ENCODE measurements around the gene NAGK. TPM values are rescaled to one million over a fixed set of nuclear protein-coding genes. Genes with fewer than 3 reads are reported as not detected.
A peak's percentile ranks its signal among the peaks of the same experiment; 100 is the strongest.

The NAGK gene
- total and polyA plus RNA-seq, 4 experiments from 2014 or later, result 73.8 to 167 (median 122) TPM

GRCh38 chr2:71125506-71126294 lies 57.3 kb downstream of the NAGK start:
- CTCF ChIA-PET (ENCODE audit: partially characterized antibody), result interaction anchor here (0.6 to 1.8 kb wide), 3 partner anchors 25 to 159 kb away, joined by 3 to 5 read pairs (median 3); no protein-coding TSS in a partner anchor
- no peaks in the 10 kb centered on the region for H3K9me3 ChIP-seq (ENCODE audit: control insufficient read depth in 1 of 2, low read length in 2 of 2)
- peak overlapping the region in 1 of 7 donors; percentile 32 for H3K27ac Mint-ChIP-seq
- peaks cover 7 to 28% of the 10 kb centered on the region in 2 donors for H3K36me3 Mint-ChIP-seq
- peaks cover 16% of the 10 kb centered on the region for H3K4me1 ChIP-seq (ENCODE audit: insufficient read depth, low read length)
- H3K4me3 Mint-ChIP-seq, result no peak overlapping the region
- no peaks in the 10 kb centered on the region for H3K36me3 ChIP-seq (ENCODE audit: insufficient read depth, low read length)
- DNase-seq, result no peak
- intact Hi-C loops (cut with micrococcal nuclease), result no loop called here
- no peaks in the 10 kb centered on the region for H3K27me3 ChIP-seq (ENCODE audit: insufficient read depth, low read length)
- no peaks in the 10 kb centered on the region for H3K9me3 Mint-ChIP-seq
- peaks cover 11 to 22% (median 15%) of the 10 kb centered on the region in 4 donors for H3K4me1 Mint-ChIP-seq
- H3K27ac ChIP-seq (ENCODE audit: low read depth, low read length), result no peak overlapping the region
- no peaks in the 10 kb centered on the region for H3K27me3 Mint-ChIP-seq
- no peak overlapping the region for H3K4me3 ChIP-seq (ENCODE audit: low read length in 2 of 2)
- POLR2A ChIA-PET (ENCODE audit: partially characterized antibody), result interaction anchor here (1.4 to 1.6 kb wide), 2 partner anchors 55 to 58 kb away, joined by 3 to 4 read pairs; partner anchors contain the start of gene NAGK

GRCh38 chr2:71126957-71127356 lies 58.5 kb downstream of the NAGK start:
- H3K27ac Mint-ChIP-seq, result peak overlapping the region in 1 of 7 donors; percentile 9
- Histone ChIP-seq H3K9me3 (ENCODE audit: control insufficient read depth in 1 of 2, low read length in 2 of 2) (no peaks in the 10 kb centered on the region), H3K27ac (ENCODE audit: low read depth, low read length) (no peak overlapping the region), H3K36me3 (ENCODE audit: insufficient read depth, low read length) (no peaks in the 10 kb centered on the region), H3K4me1 (ENCODE audit: insufficient read depth, low read length) (peaks cover 26% of the 10 kb centered on the region), H3K27me3 (ENCODE audit: insufficient read depth, low read length) (no peaks in the 10 kb centered on the region), H3K4me3 (ENCODE audit: low read length in 2 of 2) (no peak overlapping the region)
- intact Hi-C loops (cut with micrococcal nuclease), result no loop called here
- peaks cover 0 to 23% of the 10 kb centered on the region in 2 donors for H3K36me3 Mint-ChIP-seq
- ChIA-PET CTCF (ENCODE audit: partially characterized antibody) (interaction anchor here (0.7 to 1.8 kb wide), 2 partner anchors 56 to 282 kb away, joined by 3 to 5 read pairs; no protein-coding TSS in a partner anchor), POLR2A (ENCODE audit: partially characterized antibody) (interaction anchor here (1.4 to 1.6 kb wide), 2 partner anchors 56 to 59 kb away, joined by 3 to 4 read pairs; partner anchors contain the start of gene NAGK)
- no peak for DNase-seq
- H3K9me3 Mint-ChIP-seq, result no peaks in the 10 kb centered on the region
- H3K4me3 Mint-ChIP-seq, result peak overlapping the region in 1 of 8 donors; percentile 6
- peaks cover 11 to 22% (median 14%) of the 10 kb centered on the region in 4 donors for H3K4me1 Mint-ChIP-seq
- no peaks in the 10 kb centered on the region for H3K27me3 Mint-ChIP-seq

Other genes starting within 250 kb of the NAGK start
- not detected for gene CLEC4F, start 248.0 kb upstream of the NAGK start, total RNA-seq
- gene CLEC4F, start 248.0 kb upstream of the NAGK start, polyA plus RNA-seq, result not detected
- gene CD207, start 232.8 kb upstream of the NAGK start, total RNA-seq, result not detected
- not detected for gene CD207, start 232.8 kb upstream of the NAGK start, polyA plus RNA-seq
- not detected for gene VAX2, start 168.1 kb upstream of the NAGK start, total RNA-seq
- gene VAX2, start 168.1 kb upstream of the NAGK start, polyA plus RNA-seq, result not detected
- not detected for gene ATP6V1B1, start 132.7 kb upstream of the NAGK start, total RNA-seq
- gene ATP6V1B1, start 132.7 kb upstream of the NAGK start, polyA plus RNA-seq, result not detected
- under 1 TPM in 1 of 2 experiments, not detected in 1; 0.20 TPM for gene ANKRD53, start 90.0 kb upstream of the NAGK start, total RNA-seq
- not detected for gene ANKRD53, start 90.0 kb upstream of the NAGK start, polyA plus RNA-seq
- 10 to 100 TPM; 61.1 to 70.0 TPM for gene TEX261, start 73.8 kb upstream of the NAGK start, total RNA-seq
- gene TEX261, start 73.8 kb upstream of the NAGK start, polyA plus RNA-seq, result 10 to 100 TPM; 39.6 to 43.0 TPM
- gene MCEE, start 61.6 kb downstream of the NAGK start, total RNA-seq, result 10 to 100 TPM; 27.1 to 30.0 TPM
- 10 to 100 TPM; 20.7 to 24.7 TPM for gene MCEE, start 61.6 kb downstream of the NAGK start, polyA plus RNA-seq
- gene MPHOSPH10, start 62.0 kb downstream of the NAGK start, total RNA-seq, result 10 to 100 TPM; 50.6 to 54.2 TPM
- gene MPHOSPH10, start 62.0 kb downstream of the NAGK start, polyA plus RNA-seq, result 10 to 100 TPM; 13.4 to 32.0 TPM
- 10 to 100 TPM in 1 of 2 experiments, 1 to 10 TPM in 1; 9.9 to 11.0 TPM for gene PAIP2B, start 158.5 kb downstream of the NAGK start, total RNA-seq
- 1 to 10 TPM; 1.7 TPM for gene PAIP2B, start 158.5 kb downstream of the NAGK start, polyA plus RNA-seq